GM23248 (cell line): ENCODE data around the gene ZMIZ2.

ENCODE experiments used
- EZH2 ChIP-seq: fragments of 200-600 bp; sonication (generic); IDR thresholded peaks from 2 replicates; pipeline ENCODE4 v1.6.1; 2018; ENCODE audit warnings: antibody characterized with exemption, mild to moderate bottlenecking; ENCODE audit not compliant: insufficient read depth, poor library complexity, severe bottlenecking
- EZH2phosphoT487 ChIP-seq: fragments of 200-600 bp; sonication (generic); IDR thresholded peaks from 2 replicates; pipeline ENCODE4 v1.6.1; 2018; ENCODE audit warnings: antibody characterized with exemption, moderate library complexity, mild to moderate bottlenecking, low read depth; ENCODE audit not compliant: insufficient read depth

- no peak for TF ChIP-seq EZH2phosphoT487
- TF ChIP-seq EZH2: no peak
These were observed 1.3 kb downstream of the ZMIZ2 start for GRCh38 chr7:44749992-44750391.
